ENCODE results near the gene AQP4.

AQP4 gene

GRCh38 chr18:26809346-26809745 is 56.2 kb downstream of the AQP4 start:
- Histone ChIP-seq H3K9me3 (ENCODE audit: control insufficient read depth, low read length) (no peaks in the 10 kb centered on the region), H3K27me3 (replicated peaks; ENCODE audit: control insufficient read depth, insufficient read depth, low read length, poor library complexity, severe bottlenecking) (no peaks in the 10 kb centered on the region), H3K4me3 (ENCODE audit: insufficient read depth, low read depth, low read length, poor library complexity, severe bottlenecking) (no peak overlapping the region), H3K36me3 (ENCODE audit: control insufficient read depth, insufficient read depth, low read length) (no peaks in the 10 kb centered on the region), H3K27ac (ENCODE audit: insufficient read depth, low read length, poor library complexity, severe bottlenecking) (no peak overlapping the region), H3K4me1 (ENCODE audit: control insufficient read depth, insufficient read depth, low read length, poor library complexity, severe bottlenecking) (no peaks in the 10 kb centered on the region)
- no peak for DNase-seq

GRCh38 chr18:26806224-26806623 is 59.3 kb downstream of the AQP4 start:
- Histone ChIP-seq H3K4me1 (ENCODE audit: control insufficient read depth, insufficient read depth, low read length, poor library complexity, severe bottlenecking) (no peaks in the 10 kb centered on the region), H3K4me3 (ENCODE audit: insufficient read depth, low read depth, low read length, poor library complexity, severe bottlenecking) (no peak overlapping the region), H3K9me3 (ENCODE audit: control insufficient read depth, low read length) (no peaks in the 10 kb centered on the region), H3K27me3 (replicated peaks; ENCODE audit: control insufficient read depth, insufficient read depth, low read length, poor library complexity, severe bottlenecking) (no peaks in the 10 kb centered on the region), H3K27ac (ENCODE audit: insufficient read depth, low read length, poor library complexity, severe bottlenecking) (no peak overlapping the region), H3K36me3 (ENCODE audit: control insufficient read depth, insufficient read depth, low read length) (no peaks in the 10 kb centered on the region)
- no peak for DNase-seq

GRCh38 chr18:26804519-26804918 is 61.0 kb downstream of the AQP4 start:
- Histone ChIP-seq H3K9me3 (ENCODE audit: control insufficient read depth, low read length) (no peaks in the 10 kb centered on the region), H3K27ac (ENCODE audit: insufficient read depth, low read length, poor library complexity, severe bottlenecking) (no peak overlapping the region), H3K36me3 (ENCODE audit: control insufficient read depth, insufficient read depth, low read length) (no peaks in the 10 kb centered on the region), H3K4me3 (ENCODE audit: insufficient read depth, low read depth, low read length, poor library complexity, severe bottlenecking) (no peak overlapping the region), H3K4me1 (ENCODE audit: control insufficient read depth, insufficient read depth, low read length, poor library complexity, severe bottlenecking) (no peaks in the 10 kb centered on the region), H3K27me3 (replicated peaks; ENCODE audit: control insufficient read depth, insufficient read depth, low read length, poor library complexity, severe bottlenecking) (no peaks in the 10 kb centered on the region)
- DNase-seq: no peak

GRCh38 chr18:26803643-26804042 is 61.9 kb downstream of the AQP4 start:
- Histone ChIP-seq H3K36me3 (ENCODE audit: control insufficient read depth, insufficient read depth, low read length) (no peaks in the 10 kb centered on the region), H3K4me1 (ENCODE audit: control insufficient read depth, insufficient read depth, low read length, poor library complexity, severe bottlenecking) (no peaks in the 10 kb centered on the region), H3K4me3 (ENCODE audit: insufficient read depth, low read depth, low read length, poor library complexity, severe bottlenecking) (no peak overlapping the region), H3K27me3 (replicated peaks; ENCODE audit: control insufficient read depth, insufficient read depth, low read length, poor library complexity, severe bottlenecking) (no peaks in the 10 kb centered on the region), H3K27ac (ENCODE audit: insufficient read depth, low read length, poor library complexity, severe bottlenecking) (no peak overlapping the region), H3K9me3 (ENCODE audit: control insufficient read depth, low read length) (no peaks in the 10 kb centered on the region)
- DNase-seq: no peak

GRCh38 chr18:26802330-26803200 is 62.9 kb downstream of the AQP4 start:
- H3K9me3 ChIP-seq (ENCODE audit: control insufficient read depth, low read length): no peaks in the 10 kb centered on the region
- H3K4me1 ChIP-seq (ENCODE audit: control insufficient read depth, insufficient read depth, low read length, poor library complexity, severe bottlenecking): no peaks in the 10 kb centered on the region
- no peak overlapping the region for H3K4me3 ChIP-seq (ENCODE audit: insufficient read depth, low read depth, low read length, poor library complexity, severe bottlenecking)
- no peak for DNase-seq
- no peak overlapping the region for H3K27ac ChIP-seq (ENCODE audit: insufficient read depth, low read length, poor library complexity, severe bottlenecking)
- H3K36me3 ChIP-seq (ENCODE audit: control insufficient read depth, insufficient read depth, low read length): no peaks in the 10 kb centered on the region
- H3K27me3 ChIP-seq (replicated peaks; ENCODE audit: control insufficient read depth, insufficient read depth, low read length, poor library complexity, severe bottlenecking): no peaks in the 10 kb centered on the region

Data from effector memory CD4-positive, alpha-beta T cell (primary cell).